K562 (cell line): ENCODE results near the gene CPEB1. TPM values are rescaled to one million over a fixed set of nuclear protein-coding genes. Genes with fewer than 3 reads are reported as not detected.

Experiments
- CCAR2 ChIP-seq: fragments of 200-400 bp; formaldehyde crosslinking; IDR thresholded peaks from 2 replicates; pipeline ENCODE4 v1.6.1; 2017; ENCODE audit warnings: mild to moderate bottlenecking, low read depth, low read length
- CREM ChIP-seq: IDR thresholded peaks from 2 replicates; pipeline ENCODE4 v1.6.1; 2014; ENCODE audit warnings: antibody characterized with exemption, low read depth
- FOXK2 ChIP-seq, 2 experiments: fragments of 450-650 bp; IDR thresholded peaks in 1 of 2; conservative IDR thresholded peaks in 1 of 2; 2 replicates each; pipeline ENCODE4 v1.6.1; 2016; ENCODE audit warnings: low read depth in 2 of 2, mild to moderate bottlenecking in 1 of 2
- HES1 ChIP-seq: fragments of 450-650 bp; IDR thresholded peaks from 2 replicates; pipeline ENCODE4 v1.6.1; 2016; ENCODE audit warnings: low read depth, mild to moderate bottlenecking, moderate library complexity
- ILF3 ChIP-seq: fragments of 450-650 bp; IDR thresholded peaks from 2 replicates; pipeline ENCODE4 v1.6.1; 2018; ENCODE audit warnings: antibody characterized with exemption, mild to moderate bottlenecking, moderate library complexity, borderline replicate concordance
- LCOR ChIP-seq: sonication (generic); formaldehyde crosslinking; IDR thresholded peaks from 2 replicates; pipeline ENCODE4 v1.8.0; 2022; ENCODE audit warnings: mild to moderate bottlenecking, missing genetic modification reagents
- MED1 ChIP-seq: sonication (generic); formaldehyde crosslinking; IDR thresholded peaks from 2 replicates; pipeline ENCODE4 v1.8.1; 2023; ENCODE audit warnings: missing genetic modification reagents, borderline replicate concordance
- NCOA1 ChIP-seq: fragments of 450-650 bp; IDR thresholded peaks from 2 replicates; pipeline ENCODE4 v1.6.1; 2016; ENCODE audit warnings: low read depth
- NFATC3 ChIP-seq: fragments of 450-650 bp; IDR thresholded peaks from 2 replicates; pipeline ENCODE4 v1.6.1; 2017; ENCODE audit warnings: mild to moderate bottlenecking
- POU5F1 ChIP-seq: fragments of 150-350 bp; IDR thresholded peaks from 2 replicates; pipeline ENCODE4 v1.6.1; 2014; ENCODE audit warnings: borderline replicate concordance, low read length, low read depth, mild to moderate bottlenecking; ENCODE audit not compliant: partially characterized antibody
- PPARD ChIP-seq: fragments of 250-450 bp; sonication (Bioruptor Pico); IDR thresholded peaks from 2 replicates; pipeline ENCODE4 v1.8.0; 2022; ENCODE audit warnings: inconsistent platforms, mild to moderate bottlenecking, moderate library complexity
- SFPQ ChIP-seq: fragments of 200-400 bp; formaldehyde crosslinking; IDR thresholded peaks from 2 replicates; pipeline ENCODE4 v1.6.1; 2017; ENCODE audit warnings: mild to moderate bottlenecking, low read depth, low read length, moderate library complexity
- SRF ChIP-seq, 2 experiments: fragments of 250-450, 450-650 bp in 1 of 2; sonication (Bioruptor Pico) in 1 of 2; sonication (generic) in 1 of 2; formaldehyde crosslinking; IDR thresholded peaks; 2 replicates each; pipeline versions ENCODE4 v1.5.0 to v1.5.1; 2020 to 2022; ENCODE audit warnings: mild to moderate bottlenecking in 1 of 2, missing genetic modification reagents in 1 of 2
- THRAP3 ChIP-seq: fragments of 450-650 bp; IDR thresholded peaks from 2 replicates; pipeline ENCODE4 v1.6.1; 2016; ENCODE audit warnings: mild to moderate bottlenecking, inconsistent platforms, borderline replicate concordance
- TRIM24 ChIP-seq, 2 experiments: fragments of 450-650 bp; IDR thresholded peaks; 2 replicates each; pipeline ENCODE4 v1.6.1; 2016
- U2AF2 ChIP-seq: fragments of 200-400 bp; formaldehyde crosslinking; optimal IDR thresholded peaks from 2 replicates; pipeline ENCODE3; 2017; ENCODE audit warnings: low read depth, mild to moderate bottlenecking, low read length
- USF2 ChIP-seq: sonication (generic); formaldehyde crosslinking; IDR thresholded peaks from 2 replicates; pipeline ENCODE4 v1.5.0; 2020; ENCODE audit warnings: missing genetic modification reagents
- ZNF224 ChIP-seq: sonication (generic); formaldehyde crosslinking; IDR thresholded peaks from 2 replicates; pipeline ENCODE4 v1.8.0; 2022; ENCODE audit warnings: mild to moderate bottlenecking, missing genetic modification reagents
- ZNF263 ChIP-seq: sonication (generic); formaldehyde crosslinking; IDR thresholded peaks from 2 replicates; pipeline ENCODE4 v1.8.0; 2022; ENCODE audit warnings: mild to moderate bottlenecking, missing genetic modification reagents, borderline replicate concordance
- ZNF398 ChIP-seq: fragments of 250-450 bp; sonication (Bioruptor Pico); IDR thresholded peaks from 2 replicates; pipeline ENCODE4 v1.8.0; 2021; ENCODE audit warnings: moderate library complexity, mild to moderate bottlenecking, inconsistent platforms
- polyA plus RNA-seq, 8 experiments: library from polyadenylated mRNA; depleted of rRNA in 4 of 8; stranded (reverse) in 5 of 8; unstranded in 3 of 8; fragments of >200 nt; fragmentation: Nextera tagmentation in 2 of 8; fragmentation: Illumina TruSeq in 1 of 8; extraction: Ambion mirVana in 2 of 8; extraction: Trizol in 1 of 8; gene quantifications; 2 replicates each; pipeline versions ENCODE4 v1.2.1 to v1.2.3, GENCODE V29; 2011 to 2014; ENCODE audit warnings: inconsistent platforms in 1 of 8, missing spikeins in 1 of 8
- total RNA-seq, 7 experiments: library from RNA; depleted of rRNA in 6 of 7; stranded (reverse); fragments of >200 nt in 6 of 7; fragmentation: Illumina TruSeq in 2 of 7; extraction: Trizol in 2 of 7; gene quantifications; 2 replicates each; pipeline versions ENCODE4 v1.2.1 to v1.2.3, GENCODE V29; 2011 to 2021; ENCODE audit warnings: low replicate concordance in 1 of 7

CPEB1 gene
- total and polyA plus RNA-seq, 9 of the 15 experiments (the other 6 are each of a cell fraction or from before 2014, with no cell fraction given) = 2.2 to 13.4 (median 9.7) TPM

- TF ChIP-seq SFPQ (no peak), PPARD (CRISPR knock-in tag) (no peak), THRAP3 (no peak), SRF (CRISPR knock-in tag; IDR thresholded peaks at IDR 0.05) (0 out of 4 replicates have a peak, but pooled peaks of 1 of the 2 experiments have one; percentile 34), USF2 (CRISPR knock-in tag) (no peak), ZNF398 (CRISPR knock-in tag) (no peak), NFATC3 (no peak), MED1 (CRISPR knock-in tag) (no peak), HES1 (no peak), ZNF263 (CRISPR knock-in tag) (peak; percentile 59; the same call in 1 of the 2 replicates), LCOR (CRISPR knock-in tag) (no peak), U2AF2 (no peak), CCAR2 (no peak), POU5F1 (no peak), CREM (peak; percentile 92), ZNF224 (CRISPR knock-in tag) (no peak), ILF3 (no peak; the same call in 1 of the 2 replicates), FOXK2 (conservative IDR thresholded peaks at IDR 0.05 in 1 of 2, IDR thresholded peaks at IDR 0.05 in 1 of 2; ENCODE audit: low read depth in 2 of 2) (0 out of 4 replicates have a peak, but pooled peaks of 1 of the 2 experiments have one; percentile 25), TRIM24 (IDR thresholded peaks at IDR 0.05) (peak in 1 of 2 experiments; percentile 70; a peak in 2 of 4 replicates), NCOA1 (peak; percentile 37; the same call in 1 of the 2 replicates)
These were observed 33.3 kb upstream of the CPEB1 start (continued) for GRCh38 chr15:82680200-82681102.
